Rectal smooth muscle tissue (tissue), 1 donor: ENCODE measurements around the gene MT1F.
A peak's percentile ranks its signal among the peaks of the same experiment; 100 is the strongest.
"Not testable (repeated sequence)": the region's sequence is repeated elsewhere in the genome, so short reads cannot be mapped to it uniquely, and the experiment has no call there.

Experiments
- H3K27ac ChIP-seq: one replicate; pipeline ENCODE4 v1.7.0; 2013; ENCODE audit warnings: low read depth, low read length, inconsistent platforms
- H3K27me3 ChIP-seq: one replicate; pipeline ENCODE4 v1.7.0; 2013; ENCODE audit warnings: low read length; ENCODE audit not compliant: control insufficient read depth, insufficient read depth
- H3K36me3 ChIP-seq: one replicate; pipeline ENCODE4 v1.7.0; 2013; ENCODE audit warnings: low read length; ENCODE audit not compliant: control insufficient read depth, insufficient read depth
- H3K4me1 ChIP-seq: one replicate; pipeline ENCODE4 v1.7.0; 2013; ENCODE audit warnings: low read length; ENCODE audit not compliant: control insufficient read depth, insufficient read depth
- H3K4me3 ChIP-seq: one replicate; pipeline ENCODE4 v1.7.0; 2013; ENCODE audit warnings: low read length
- H3K9ac ChIP-seq: one replicate; pipeline ENCODE4 v1.7.0; 2013; ENCODE audit warnings: low read length

MT1F gene

DNA sequence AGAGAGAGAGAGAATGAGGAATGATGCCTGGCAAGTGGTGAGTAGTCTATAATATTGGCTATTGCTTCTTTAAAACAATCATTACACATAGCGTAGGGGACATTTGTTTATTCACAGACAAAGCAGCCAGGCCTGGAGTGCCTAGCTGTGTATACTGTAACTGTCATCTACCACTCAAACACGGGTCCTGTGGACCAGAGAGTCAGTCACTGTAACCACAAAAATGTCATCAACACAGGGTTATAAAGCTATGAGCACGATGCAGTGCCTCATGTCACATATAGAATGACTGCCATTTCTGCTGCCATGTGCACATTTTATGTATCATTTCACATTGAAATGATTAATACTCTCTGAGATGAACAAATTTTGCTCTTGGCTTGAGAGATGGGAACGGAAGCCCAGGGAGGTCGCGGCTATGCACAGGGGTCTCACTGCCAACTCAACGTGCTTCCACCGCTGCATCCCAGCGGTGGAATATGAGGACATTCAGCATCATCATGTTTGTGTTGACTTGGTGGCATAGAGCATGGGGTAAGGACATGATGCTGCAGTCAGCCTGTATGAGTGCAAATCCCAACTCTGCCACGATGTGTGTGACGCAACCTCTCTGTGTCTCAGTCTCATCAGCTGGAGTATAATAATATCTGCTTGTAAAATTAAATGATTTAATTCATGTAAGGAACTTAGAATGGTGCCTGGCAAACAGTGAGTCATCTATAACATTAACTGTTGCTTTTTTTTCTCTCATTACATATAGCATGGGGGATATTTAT lies 15.2 kb downstream of the MT1F start:
- no peaks in the 10 kb centered on the region for H3K36me3 ChIP-seq
- no peak overlapping the region for H3K27ac ChIP-seq
- H3K27me3 ChIP-seq, result peaks cover 20% of the 10 kb centered on the region
- no peak overlapping the region for H3K9ac ChIP-seq
- no peak overlapping the region for H3K4me3 ChIP-seq
- no peaks in the 10 kb centered on the region for H3K4me1 ChIP-seq

DNA sequence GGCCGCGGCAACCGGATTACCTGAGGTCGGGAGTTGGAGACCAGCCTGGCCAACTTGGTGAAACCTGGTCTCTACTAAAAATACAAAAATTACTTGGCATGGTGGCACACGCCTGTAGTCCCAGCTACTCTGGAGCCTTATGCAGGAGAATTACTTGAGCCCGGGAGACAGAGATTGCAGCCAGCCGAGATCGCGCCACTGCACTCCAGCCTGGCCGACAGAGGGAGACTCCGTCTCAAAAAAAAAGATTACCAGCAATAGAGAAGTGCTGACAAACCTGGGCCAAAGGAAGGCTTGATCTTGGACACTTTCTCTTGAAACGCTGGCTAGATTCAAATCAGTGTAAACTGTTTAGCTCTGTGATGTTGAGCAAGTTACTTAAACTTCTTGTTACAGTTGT lies 16.2 kb downstream of the MT1F start:
- Histone ChIP-seq H3K27me3 (peaks cover 17% of the 10 kb centered on the region), H3K4me1 (no peaks in the 10 kb centered on the region), H3K4me3 (no peak overlapping the region), H3K9ac (no peak overlapping the region), H3K27ac (no peak overlapping the region), H3K36me3 (no peaks in the 10 kb centered on the region)

DNA sequence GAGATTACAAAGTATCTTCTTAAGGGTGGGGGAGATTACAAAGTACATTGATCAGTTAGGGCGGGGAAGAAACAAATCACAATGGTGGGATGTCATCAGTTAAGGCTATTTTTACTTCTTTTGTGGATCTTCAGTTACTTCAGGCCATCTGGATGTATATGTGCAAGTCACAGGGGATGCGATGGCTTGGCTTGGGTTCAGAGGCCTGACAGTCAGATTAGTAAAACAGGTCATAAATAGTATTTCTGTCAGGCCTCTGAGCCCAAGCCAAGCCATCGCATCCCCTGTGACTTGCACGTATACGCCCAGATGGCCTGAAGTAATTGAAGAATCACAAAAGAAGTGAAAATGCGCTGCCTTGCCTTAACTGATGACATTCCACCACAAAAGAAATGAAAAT lies 16.8 kb downstream of the MT1F start:
- H3K4me1 ChIP-seq, H3K4me3 ChIP-seq, H3K9ac ChIP-seq, H3K36me3 ChIP-seq, H3K27ac ChIP-seq: not testable (repeated sequence)
- peaks cover 14% of the 10 kb centered on the region for H3K27me3 ChIP-seq

DNA sequence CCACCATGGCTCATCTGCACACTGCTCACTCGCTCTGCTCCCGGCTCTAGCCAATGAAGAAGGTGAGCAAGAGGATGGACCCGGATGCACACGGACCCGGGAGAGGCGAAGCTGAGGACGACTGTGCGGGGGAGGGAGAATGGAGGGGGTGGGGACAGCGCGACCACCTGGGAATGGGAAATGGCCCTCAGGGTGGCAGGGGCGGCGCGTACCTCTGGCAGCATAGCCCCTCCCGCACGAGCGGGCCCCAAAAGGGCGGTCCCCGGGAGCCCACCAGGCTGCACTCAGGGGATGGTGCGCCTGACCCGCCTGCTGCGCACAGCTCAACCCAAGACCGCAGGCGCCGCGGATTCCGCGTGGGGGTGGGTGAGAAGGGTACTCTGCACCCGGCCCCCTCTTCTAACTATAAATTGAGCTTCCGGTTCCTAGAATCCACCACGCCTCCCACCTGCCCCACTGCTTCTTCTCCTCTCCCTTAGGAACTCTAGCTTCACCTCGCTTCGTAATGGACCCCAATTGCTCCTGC lies 18.0 kb downstream of the MT1F start:
- no peak overlapping the region for H3K27ac ChIP-seq
- H3K4me3 ChIP-seq, result peak overlapping the region; percentile 33
- no peaks in the 10 kb centered on the region for H3K36me3 ChIP-seq
- no peaks in the 10 kb centered on the region for H3K4me1 ChIP-seq
- peaks cover 7% of the 10 kb centered on the region for H3K27me3 ChIP-seq
- H3K9ac ChIP-seq, result no peak overlapping the region

DNA sequence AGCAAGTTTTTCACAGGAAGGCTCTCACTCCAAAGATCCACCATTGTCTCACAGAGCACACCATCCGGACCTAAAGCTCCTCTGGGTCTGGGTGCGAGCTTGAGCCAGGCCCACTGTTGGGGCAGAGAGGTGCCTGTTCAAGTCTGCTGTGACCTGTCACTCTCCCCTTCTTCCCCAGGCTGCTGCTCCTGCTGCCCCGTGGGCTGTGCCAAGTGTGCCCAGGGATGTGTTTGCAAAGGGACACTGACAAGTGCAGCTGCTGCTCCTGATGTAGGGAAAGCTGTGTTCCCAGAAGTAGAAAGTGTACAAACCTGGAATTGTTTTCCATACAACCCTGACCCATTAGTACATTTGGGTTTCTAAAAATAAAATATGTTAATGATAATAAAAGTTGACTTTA lies 19.7 kb downstream of the MT1F start:
- Histone ChIP-seq H3K27me3 (peaks cover 7% of the 10 kb centered on the region), H3K36me3 (no peaks in the 10 kb centered on the region), H3K27ac (no peak overlapping the region), H3K9ac (no peak overlapping the region), H3K4me3 (no peak overlapping the region), H3K4me1 (peaks cover 3% of the 10 kb centered on the region)

DNA sequence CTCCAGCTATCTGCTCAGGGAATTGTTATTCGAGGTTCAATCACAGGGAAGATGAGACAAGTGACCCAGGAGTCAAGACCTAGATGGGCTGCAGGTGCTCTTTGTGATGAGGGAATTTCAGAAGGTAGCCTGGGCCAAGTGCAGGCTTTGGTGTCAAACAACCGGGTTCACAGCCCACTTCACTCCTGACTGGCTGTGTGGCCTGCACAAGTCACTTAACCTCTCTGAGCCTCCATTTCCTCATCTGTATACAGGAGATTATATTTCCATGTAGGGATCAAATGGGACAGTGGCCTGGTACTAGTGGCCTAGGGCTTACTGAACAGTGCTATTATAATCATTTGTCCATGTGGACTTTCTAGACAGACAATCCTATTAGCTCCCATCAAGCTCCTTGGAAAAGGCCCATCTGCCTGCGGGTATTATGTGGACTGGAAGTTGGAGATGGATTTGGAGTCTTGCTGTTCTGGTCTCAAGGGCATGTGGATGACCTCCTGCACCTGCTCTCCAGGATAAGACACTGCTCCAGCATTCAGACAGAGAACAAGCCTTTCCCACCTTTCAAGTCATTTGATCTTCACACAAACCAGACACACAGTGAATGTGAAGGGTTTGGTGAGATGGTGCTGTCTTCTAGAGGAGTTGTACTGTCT lies 21.4 kb downstream of the MT1F start:
- no peaks in the 10 kb centered on the region for H3K36me3 ChIP-seq
- no peak overlapping the region for H3K4me3 ChIP-seq
- H3K27me3 ChIP-seq, result peaks cover 7% of the 10 kb centered on the region
- H3K27ac ChIP-seq, result no peak overlapping the region
- H3K4me1 ChIP-seq, result peaks cover 3% of the 10 kb centered on the region
- H3K9ac ChIP-seq, result no peak overlapping the region

DNA sequence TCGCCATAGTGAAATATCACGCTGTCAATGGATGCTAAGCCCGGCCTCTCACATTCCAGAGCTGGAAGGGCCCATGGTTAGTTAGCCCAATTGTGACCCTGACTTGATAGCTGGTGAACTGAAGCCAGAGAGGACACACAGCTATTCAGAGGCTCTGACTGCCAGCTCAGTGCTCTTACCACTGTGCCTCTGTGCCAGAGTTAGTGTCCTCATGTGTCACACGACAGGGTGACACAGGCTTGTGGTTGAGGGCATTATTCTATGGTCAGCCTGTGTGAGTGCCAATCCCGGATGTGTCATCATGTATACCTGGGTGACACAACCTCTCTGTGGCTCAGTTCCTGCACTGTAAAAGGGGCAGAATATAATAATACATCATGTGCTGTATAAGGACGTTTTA lies 22.1 kb downstream of the MT1F start:
- no peak overlapping the region for H3K4me3 ChIP-seq
- no peaks in the 10 kb centered on the region for H3K36me3 ChIP-seq
- H3K4me1 ChIP-seq, result peaks cover 3% of the 10 kb centered on the region
- H3K27ac ChIP-seq, result no peak overlapping the region
- no peak overlapping the region for H3K9ac ChIP-seq
- H3K27me3 ChIP-seq, result peaks cover 7% of the 10 kb centered on the region

DNA sequence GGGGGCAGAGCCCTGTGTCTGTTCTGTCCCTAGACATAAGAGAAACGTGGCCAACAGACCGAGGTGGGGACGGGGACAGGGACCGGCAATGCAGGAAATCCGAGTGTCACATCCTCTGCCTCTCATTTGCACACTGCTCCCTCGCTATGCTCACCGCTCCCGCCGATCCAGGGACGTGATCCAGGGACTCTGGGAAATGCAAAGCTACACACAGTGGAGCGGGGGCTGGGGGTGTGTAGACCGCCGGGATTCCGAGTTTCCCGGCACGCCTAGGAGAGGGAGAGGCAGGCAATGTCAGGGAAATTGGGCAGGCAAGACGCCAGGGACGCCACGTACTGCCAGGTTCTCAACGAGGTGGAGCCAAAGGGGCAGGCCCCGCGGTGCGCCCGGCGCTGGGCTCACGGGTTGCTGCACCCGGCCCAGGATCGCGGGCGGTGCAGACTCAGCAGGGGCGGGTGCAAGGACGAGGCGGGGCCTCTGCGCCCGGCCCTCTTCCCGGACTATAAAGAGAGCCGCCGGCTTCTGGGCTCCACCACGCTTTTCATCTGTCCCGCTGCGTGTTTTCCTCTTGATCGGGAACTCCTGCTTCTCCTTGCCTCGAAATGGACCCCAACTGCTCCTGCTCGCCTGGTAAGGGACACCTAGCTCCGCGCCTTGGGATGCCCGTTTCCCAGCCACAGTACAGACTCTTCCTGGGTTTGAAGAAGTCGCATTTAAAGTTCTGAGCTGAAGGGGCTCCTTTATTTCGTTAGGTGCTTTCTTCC lies 24.4 kb downstream of the MT1F start, which contains the start of gene MT1X:
Gene MT1X (plus strand): TSS at position 532 of the 764 bp plus-strand sequence. CDS start 71 bp downstream, at position 603.
- H3K4me3 ChIP-seq, result peak within 1 kb of the TSS; percentile 90
- H3K27ac ChIP-seq, result peak within 1 kb of the TSS; percentile 81
- peak within 1 kb of the TSS; percentile 72 for H3K9ac ChIP-seq
- H3K27me3 ChIP-seq, result no peaks in the 10 kb centered on the region
- H3K36me3 ChIP-seq, result no peaks in the 10 kb centered on the region
- peaks cover 3% of the 10 kb centered on the region for H3K4me1 ChIP-seq

DNA sequence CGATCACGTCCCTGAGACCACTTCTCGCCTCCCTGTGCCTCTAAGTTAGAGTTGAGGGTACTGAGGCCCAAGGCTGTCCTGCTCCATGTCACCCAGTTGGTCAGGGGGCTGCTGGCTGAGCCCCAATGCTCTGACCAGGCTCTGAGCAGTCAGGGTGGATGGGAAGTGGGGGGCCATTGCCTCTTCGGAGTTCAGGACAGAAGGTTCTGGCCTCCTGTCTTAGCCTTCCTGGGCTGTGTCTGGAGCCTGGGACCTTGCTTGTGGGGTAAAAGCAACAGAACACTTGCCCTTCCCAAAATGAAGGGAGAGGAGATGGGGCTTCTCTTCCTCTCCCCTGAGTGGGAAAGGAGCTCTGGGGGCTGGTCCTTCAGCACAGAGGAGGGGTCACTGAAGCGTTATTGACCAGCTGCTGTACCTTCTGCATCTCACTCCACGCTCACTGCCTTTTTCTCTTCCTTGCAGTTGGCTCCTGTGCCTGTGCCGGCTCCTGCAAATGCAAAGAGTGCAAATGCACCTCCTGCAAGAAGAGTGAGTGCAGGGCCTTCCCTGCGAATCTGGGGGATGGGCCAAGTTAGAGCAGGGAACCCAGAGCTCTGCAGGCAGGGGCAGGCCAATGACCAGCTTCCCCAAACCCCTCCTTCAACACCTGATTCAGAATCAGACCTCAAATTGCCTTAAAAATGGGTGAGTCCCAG lies 25.1 kb downstream of the MT1F start:
- H3K4me3 ChIP-seq, result peak overlapping the region; percentile 90
- peaks cover 3% of the 10 kb centered on the region for H3K4me1 ChIP-seq
- peak overlapping the region; percentile 72 for H3K9ac ChIP-seq
- no peaks in the 10 kb centered on the region for H3K36me3 ChIP-seq
- H3K27ac ChIP-seq, result peak overlapping the region; percentile 50
- H3K27me3 ChIP-seq, result no peaks in the 10 kb centered on the region

DNA sequence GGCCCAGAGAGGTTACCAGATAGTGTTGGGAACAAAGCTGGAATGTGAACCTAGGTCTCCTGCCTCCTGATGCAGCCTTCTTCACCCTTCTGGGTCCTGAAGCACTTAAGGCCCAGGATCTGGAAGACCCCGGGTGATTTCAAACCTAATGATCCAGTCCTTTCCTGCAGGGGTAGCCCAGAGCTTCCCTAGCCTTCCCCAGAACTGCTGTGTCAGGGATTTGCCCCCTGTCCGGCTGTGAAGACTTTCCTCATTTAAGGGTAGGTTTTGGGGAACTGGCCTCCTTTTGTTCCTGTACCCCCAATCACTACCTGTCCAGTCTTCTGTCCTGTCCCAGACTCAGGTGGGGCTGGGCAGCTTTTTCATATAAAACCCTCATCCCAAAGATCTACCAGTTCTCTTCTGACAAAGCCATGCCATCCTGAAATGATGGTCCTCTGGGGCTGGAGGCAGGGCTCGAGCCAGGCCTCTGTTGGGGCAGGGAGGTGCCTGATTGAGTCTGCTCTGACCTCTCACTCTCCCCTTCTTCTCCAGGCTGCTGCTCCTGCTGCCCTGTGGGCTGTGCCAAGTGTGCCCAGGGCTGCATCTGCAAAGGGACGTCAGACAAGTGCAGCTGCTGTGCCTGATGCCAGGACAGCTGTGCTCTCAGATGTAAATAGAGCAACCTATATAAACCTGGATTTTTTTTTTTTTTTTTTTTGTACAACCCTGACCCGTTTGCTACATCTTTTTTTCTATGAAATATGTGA lies 25.8 kb downstream of the MT1F start:
- no peaks in the 10 kb centered on the region for H3K27me3 ChIP-seq
- H3K27ac ChIP-seq, result no peak overlapping the region
- H3K4me3 ChIP-seq, result peak overlapping the region; percentile 90
- no peaks in the 10 kb centered on the region for H3K36me3 ChIP-seq
- H3K4me1 ChIP-seq, result peaks cover 3% of the 10 kb centered on the region
- H3K9ac ChIP-seq, result no peak overlapping the region

DNA sequence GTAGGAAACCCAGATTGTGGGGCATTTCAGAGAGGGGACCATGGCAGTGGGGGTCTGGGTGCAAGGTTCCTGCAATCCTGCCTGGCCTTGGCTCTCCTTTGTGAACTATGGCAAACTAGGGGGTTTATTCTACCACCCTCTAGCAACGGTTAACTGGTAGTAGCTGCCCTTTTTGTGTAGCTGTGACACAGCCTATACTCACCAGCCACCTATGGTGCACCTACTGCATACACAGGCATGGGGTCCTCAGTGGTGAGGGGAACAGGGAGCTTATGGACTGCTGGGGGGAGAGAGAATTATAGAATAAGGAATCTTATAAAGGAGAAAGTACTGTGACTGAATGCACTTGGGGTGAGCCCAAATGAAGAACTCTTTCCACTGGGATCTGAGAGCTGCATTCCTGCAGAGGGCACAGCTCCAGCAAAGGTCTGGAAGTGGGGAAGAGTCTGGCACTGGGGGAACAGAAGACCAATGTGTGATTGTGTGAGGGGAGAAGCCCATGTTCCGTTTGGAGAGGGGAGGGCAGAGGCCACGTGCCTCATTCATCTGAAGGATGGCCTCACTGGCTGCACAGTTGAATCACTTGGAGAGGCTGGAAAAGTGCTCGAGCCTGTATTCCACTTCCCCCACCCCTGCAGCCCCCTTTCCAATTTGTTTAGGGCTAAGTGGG lies 26.6 kb downstream of the MT1F start:
- no peak overlapping the region for H3K27ac ChIP-seq
- H3K9ac ChIP-seq, result no peak overlapping the region
- no peak overlapping the region for H3K4me3 ChIP-seq
- peaks cover 3% of the 10 kb centered on the region for H3K4me1 ChIP-seq
- no peaks in the 10 kb centered on the region for H3K36me3 ChIP-seq
- no peaks in the 10 kb centered on the region for H3K27me3 ChIP-seq
